Measurements from ENCODE around the gene PLEKHG2.

Gene PLEKHG2

GRCh38 chr19:39407660-39408391 lies 4.6 kb upstream of the PLEKHG2 start:
- no peak for DNase-seq

DNA sequence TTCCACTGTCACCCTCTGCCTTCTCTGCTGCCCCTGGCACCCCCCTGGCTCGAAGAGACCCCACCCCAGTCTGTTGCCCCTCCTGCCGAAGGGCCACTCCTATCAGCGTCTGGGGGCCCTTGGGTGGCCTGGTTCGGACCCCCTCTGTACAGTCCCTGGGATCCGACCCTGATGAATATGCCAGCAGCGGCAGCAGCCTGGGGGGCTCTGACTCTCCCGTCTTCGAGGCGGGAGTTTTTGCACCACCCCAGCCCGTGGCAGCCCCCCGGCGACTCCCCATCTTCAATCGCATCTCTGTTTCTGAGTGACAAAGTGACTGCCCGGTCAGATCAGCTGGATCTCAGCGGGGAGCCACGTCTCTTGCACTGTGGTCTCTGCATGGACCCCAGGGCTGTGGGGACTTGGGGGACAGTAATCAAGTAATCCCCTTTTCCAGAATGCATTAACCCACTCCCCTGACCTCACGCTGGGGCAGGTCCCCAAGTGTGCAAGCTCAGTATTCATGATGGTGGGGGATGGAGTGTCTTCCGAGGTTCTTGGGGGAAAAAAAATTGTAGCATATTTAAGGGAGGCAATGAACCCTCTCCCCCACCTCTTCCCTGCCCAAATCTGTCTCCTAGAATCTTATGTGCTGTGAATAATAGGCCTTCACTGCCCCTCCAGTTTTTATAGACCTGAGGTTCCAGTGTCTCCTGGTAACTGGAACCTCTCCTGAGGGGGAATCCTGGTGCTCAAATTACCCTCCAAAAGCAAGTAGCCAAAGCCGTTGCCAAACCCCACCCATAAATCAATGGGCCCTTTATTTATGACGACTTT lies 3.9 kb upstream of the PLEKHG2 start:
- no peak for DNase-seq

- no peak for DNase-seq
Measured at GRCh38 chr19:39409208-39410016, 3.1 kb upstream of the PLEKHG2 start.

- DNase-seq, result peak; percentile 36
Measured at GRCh38 chr19:39410017-39410830, 2.2 kb upstream of the PLEKHG2 start.

DNA sequence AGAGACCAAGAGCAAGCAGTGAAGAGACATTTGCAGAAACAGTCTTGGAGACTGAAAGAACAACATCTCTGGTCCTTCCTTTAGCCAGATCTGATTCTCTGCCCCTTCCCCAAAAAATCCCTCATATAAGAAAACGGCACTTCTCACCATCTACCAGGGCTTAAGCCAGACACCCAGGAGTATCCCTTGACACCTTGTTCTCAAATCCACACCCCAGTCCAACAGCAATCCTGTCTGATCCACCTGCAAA lies 1.7 kb upstream of the PLEKHG2 start:
- no peak for DNase-seq

DNA sequence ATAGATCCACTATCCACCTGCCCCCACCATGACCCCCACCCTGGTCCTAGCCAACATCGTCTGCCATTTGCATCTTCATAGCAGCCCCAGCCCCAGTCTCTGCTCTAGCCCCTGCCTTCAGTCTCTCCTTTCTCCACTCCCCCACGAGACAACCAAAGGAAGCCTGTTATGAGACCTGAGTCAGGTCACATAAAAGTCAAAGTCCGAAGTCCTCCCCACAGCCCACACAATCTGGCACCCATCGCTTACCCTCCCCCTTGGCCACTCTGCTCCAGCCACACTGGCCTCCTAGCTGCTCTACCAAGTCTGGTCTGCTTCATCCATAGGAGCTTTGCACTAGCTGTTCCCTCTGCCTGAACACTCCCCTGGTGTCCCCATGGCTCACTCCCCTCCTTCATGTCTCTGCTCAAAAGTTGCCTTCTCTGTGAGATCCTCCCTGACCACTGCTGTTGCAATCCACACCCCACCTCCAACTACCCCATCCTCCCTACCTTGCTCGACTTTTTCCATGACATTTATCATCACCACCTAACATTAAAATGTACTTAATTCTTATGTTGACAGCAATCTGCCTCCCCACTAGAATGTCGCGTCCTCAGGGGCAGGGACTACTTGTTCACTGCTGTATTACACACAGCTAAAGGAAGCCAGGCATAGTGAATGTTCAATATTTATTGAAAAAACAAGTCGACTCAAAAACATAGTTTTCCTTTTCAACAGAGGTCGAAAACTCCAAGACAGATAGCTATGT lies 1.2 kb upstream of the PLEKHG2 start:
- DNase-seq, result no peak

DNA sequence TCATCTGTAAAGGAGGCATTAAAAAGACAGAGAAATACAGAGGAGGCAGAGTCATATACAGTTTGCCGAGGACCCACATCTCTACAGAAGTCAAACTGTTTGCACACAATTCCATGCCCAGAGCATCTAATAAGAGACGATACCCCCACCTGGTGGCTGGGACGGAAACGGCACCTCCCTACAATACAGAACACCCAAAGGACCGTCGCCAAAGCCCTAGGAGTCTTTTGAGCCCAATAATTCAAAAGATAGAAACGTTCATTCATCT lies 703 bp upstream of the PLEKHG2 start:
- DNase-seq, result peak; percentile 22

DNA sequence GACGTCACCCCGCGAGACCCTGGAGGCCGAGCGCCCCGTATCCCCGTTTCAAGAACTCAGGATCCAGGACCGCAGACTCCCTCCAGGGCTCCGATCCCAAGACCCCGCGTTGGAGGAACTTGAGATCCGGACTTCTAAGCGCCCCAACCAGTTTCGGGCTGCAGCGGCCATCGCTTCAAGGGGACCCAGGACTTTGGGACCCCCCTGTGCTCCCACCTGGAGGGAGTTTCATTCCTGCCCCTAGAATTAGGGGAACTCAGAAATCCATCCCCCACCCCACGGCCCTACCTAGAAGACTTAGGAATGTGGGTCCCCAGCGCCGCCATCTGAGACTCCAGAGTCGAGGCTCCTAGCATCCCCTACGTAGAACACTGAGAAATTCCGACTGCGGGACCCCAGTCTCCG lies 400 bp downstream of the PLEKHG2 start:
- no peak for DNase-seq

GRCh38 chr19:39413272-39413910 lies 922 bp downstream of the PLEKHG2 start:
- DNase-seq, result no peak

DNA sequence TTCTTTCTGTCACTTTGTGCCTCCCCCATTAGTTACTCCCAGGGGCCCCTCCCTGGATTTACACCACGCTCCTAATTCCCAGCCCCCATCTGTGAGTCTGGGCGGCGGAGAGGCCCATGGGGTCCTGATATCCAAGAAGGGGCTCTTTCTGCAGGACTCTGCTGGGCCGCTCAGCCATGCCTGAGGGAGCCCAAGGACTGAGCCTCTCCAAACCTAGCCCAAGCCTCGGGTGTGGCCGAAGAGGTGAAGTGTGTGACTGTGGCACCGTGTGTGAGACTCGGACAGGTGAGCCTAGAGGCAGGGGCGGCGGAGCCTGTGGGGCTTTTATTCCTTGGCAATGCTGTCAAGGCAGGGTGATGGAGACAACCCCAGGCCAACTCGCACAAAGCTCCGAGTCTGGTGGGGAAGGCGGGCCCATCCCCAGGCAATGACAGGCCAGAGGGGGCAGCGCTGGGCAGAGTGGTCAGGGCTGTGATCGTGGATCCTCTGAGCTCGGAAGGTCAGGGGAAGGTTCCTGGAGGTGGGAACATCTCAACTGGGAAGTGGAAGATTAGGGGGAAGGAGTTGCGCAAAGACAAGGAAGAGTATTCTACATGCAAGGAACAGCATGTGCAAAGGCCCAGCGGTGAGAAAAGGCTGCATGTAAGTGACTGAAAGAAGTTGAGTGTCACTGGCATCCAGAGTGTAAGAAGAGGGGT lies 1.6 kb downstream of the PLEKHG2 start:
- DNase-seq, result no peak

DNA sequence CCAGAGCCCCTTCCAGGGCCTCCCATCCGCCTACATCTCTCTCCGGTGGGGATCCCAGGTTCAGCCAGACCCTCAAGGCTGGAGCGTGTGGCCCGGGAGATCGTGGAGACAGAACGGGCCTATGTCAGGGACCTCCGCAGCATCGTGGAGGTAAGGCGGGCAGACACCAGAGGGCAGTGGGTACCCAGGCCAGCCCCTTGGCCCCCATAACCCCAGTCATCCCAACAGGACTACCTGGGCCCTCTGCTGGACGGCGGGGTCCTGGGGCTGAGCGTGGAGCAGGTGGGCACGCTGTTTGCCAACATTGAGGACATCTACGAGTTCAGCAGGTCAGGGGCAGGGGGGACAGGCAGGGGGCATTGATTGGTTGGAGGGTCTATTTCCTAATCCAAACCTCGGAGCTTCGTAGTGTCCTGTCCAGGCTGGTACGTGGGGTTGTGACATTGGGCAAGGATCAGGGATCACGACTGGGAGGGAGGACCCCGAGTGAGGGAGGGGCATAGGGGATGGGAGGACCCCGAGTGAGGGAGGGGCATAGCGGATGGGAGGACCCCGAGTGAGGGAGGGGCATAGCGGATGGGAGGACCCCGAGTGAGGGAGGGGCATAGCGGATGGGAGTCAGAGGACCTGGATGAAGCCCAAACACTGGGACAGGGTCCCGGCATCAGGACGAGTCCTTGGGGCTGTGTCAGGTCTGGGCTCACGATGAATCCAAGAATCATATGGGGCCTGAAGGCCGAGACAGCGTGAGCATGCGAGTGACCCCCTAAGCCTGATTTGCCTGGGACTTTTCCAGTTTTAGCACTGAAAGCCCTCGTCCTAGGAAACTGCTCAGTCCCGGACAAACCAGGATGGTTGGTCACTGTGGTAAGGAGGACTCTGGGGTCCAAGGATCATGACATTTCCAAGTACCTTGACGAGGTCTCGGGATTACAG lies 2.9 kb downstream of the PLEKHG2 start:
- DNase-seq, result no peak

DNA sequence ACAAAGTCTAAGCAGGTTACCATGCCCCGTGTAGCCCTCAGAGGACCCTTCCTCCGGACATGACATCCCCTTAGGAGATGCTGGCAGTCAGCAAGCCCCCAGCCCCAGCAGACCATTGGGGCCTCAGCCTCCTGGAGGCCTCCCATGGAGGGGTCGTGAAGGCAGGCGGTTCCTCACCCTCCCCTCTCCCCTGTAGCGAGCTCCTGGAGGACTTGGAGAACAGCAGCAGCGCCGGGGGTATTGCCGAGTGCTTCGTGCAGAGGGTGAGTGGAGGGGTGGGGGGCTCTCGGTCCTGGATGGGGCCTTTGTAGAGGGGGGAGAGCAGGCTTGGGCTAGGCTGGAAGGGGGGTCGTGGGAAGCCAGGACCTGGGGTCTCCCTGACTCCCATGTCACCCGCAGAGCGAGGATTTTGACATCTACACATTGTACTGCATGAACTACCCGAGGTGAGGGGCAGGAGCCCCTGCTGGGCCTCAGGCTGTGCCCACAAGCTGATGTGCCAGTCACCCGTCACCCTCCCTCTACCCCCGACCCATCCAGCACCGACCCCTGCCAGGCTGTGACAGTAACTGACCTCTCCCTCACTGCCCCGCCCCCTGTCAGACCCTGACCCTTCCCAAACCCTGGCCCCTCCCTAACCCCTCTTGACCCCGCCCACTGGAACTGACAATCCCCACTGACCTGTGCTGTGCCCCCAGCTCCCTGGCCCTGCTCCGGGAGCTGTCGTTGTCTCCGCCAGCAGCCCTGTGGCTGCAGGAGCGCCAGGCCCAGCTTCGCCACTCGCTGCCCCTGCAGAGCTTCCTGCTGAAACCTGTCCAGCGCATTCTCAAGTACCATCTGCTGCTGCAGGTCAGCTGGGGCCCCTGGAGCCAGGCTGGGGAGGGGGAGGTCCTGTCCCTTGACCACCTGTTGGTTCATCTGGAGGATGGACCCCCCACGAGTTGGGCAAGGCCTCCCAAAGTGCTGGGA lies 4.0 kb downstream of the PLEKHG2 start:
- DNase-seq, result no peak

DNA sequence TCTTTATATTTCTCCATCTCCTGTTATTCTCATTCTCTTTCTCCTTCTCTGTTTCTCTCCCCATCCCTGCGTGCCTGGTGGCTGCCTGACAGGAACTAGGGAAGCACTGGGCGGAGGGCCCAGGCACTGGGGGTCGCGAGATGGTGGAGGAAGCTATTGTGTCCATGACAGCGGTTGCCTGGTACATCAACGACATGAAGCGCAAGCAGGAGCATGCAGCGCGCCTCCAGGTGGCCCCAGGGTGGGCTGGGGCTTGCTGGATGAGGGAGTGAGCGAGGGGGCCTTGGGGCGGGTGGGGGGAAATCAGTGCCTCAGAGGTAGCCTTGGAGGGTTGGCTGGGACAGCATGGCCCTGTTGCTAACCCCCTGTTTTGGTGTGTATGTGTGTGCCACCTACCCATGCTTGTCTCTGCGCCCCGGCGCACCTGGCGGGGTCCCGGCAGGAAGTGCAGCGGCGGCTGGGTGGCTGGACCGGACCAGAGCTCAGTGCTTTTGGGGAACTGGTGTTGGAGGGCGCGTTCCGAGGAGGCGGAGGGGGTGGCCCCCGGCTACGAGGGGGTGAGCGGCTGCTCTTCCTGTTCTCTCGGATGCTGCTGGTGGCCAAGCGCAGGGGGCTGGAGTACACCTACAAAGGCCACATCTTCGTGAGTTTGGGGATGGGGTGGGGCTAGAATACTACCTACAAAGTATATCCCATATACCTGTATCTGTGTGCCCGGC lies 5.2 kb downstream of the PLEKHG2 start:
- no peak for DNase-seq

DNA sequence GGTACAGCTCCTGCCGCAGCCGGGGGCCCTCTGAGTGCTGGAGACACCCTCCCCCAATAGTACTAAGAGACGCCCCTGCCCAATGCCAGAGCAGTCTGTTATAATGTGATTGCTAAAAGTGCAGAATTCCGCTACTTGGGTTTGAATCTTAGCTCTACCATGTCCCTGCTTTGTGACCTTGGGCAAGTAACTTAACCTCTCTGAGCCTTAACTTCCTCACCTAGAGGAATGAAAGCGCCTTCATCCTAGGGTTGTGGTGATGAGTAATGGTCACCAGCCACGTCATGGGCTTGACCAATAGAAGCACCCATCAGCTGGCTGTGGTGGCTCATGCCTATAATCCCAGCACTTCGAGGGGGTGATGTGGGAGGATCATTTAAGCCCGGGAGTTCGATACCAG lies 6.5 kb downstream of the PLEKHG2 start:
- no peak for DNase-seq

DNA sequence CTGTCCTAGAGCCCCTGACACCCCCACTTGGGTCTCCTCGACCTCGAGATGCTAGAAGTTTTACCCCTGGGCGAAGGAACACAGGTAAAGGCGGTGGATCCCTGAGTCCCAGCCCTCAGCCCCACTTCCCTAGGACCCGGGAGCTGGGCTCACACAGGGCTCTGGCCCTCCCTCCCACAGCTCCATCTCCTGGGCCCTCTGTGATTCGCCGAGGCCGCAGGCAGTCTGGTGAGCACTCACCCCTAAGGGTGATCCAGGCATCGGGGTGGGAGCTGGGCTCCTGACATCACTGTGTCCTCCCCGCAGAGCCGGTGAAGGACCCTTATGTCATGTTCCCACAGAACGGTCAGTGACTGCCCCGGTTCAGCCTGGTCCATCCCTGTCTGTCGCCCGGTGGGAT lies 8.3 kb downstream of the PLEKHG2 start:
- DNase-seq, result no peak

DNA sequence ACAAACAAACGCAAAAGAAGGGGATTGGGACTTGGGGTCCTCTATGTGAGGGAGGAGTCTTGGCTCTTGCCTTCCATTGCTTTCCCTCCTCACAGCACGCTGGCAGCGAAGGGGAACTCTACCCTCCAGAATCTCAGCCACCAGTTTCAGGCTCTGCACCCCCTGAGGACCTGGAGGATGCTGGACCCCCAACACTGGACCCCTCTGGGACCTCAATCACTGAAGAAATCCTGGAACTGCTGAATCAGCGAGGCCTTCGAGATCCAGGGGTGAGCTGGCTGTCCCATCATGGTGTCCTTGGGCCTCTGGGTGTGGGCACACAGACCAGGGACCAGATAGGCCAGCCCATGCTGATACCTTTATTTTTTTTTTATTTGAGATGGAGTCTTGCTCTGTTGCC lies 9.6 kb downstream of the PLEKHG2 start:
- no peak for DNase-seq

GRCh38 chr19:39423258-39424086 lies 11.0 kb downstream of the PLEKHG2 start:
- no peak for DNase-seq
